Medulla oblongata (tissue), 1 donor: ENCODE measurements around the gene MED31.
"Not testable (repeated sequence)": the region's sequence is repeated elsewhere in the genome, so short reads cannot be mapped to it uniquely, and the experiment has no call there.

Source experiments
- DNase-seq: peaks from one replicate; pipeline ENCODE4 v3.0.0-alpha.2; 2015; ENCODE audit errors: extremely low spot score

The MED31 gene

GRCh38 chr17:6655732-6656361 lies 4.4 kb upstream of the MED31 start:
- not testable (repeated sequence) for DNase-seq

- DNase-seq = no peak
Measured at GRCh38 chr17:6654841-6655731, 3.7 kb upstream of the MED31 start.

GRCh38 chr17:6651919-6652452 lies 581 bp upstream of the MED31 start:
- peak; percentile 34 for DNase-seq

- DNase-seq = no peak
Measured at GRCh38 chr17:6648181-6648580, 3.2 kb downstream of the MED31 start.

- DNase-seq = no peak
Measured at GRCh38 chr17:6643451-6644125, 7.8 kb downstream of the MED31 start.

- no peak for DNase-seq
Measured at GRCh38 chr17:6642592-6642991, 8.8 kb downstream of the MED31 start.

GRCh38 chr17:6641247-6641863 lies 10.1 kb downstream of the MED31 start:
- peak; percentile 18 for DNase-seq

GRCh38 chr17:6640536-6641246 lies 10.7 kb downstream of the MED31 start, which contains the start of the genes KIAA0753 and TXNDC17:
TSS of gene KIAA0753 (minus strand) at chr17:6640711. CDS start at chr17:6635103, 5,608 bp downstream.
TSS of gene TXNDC17 (plus strand) at chr17:6641060. CDS start at chr17:6641083, 23 bp downstream.
- DNase-seq = peak; percentile 88

- no peak for DNase-seq
Measured at GRCh38 chr17:6639586-6640535, 11.5 kb downstream of the MED31 start.

GRCh38 chr17:6639014-6639585 lies 12.3 kb downstream of the MED31 start:
- no peak for DNase-seq

GRCh38 chr17:6638046-6638908 lies 13.1 kb downstream of the MED31 start:
- DNase-seq = no peak

- no peak for DNase-seq
Measured at GRCh38 chr17:6637458-6637840, 14.0 kb downstream of the MED31 start.

GRCh38 chr17:6636616-6637457 lies 14.6 kb downstream of the MED31 start:
- DNase-seq = no peak

GRCh38 chr17:6636105-6636504 lies 15.3 kb downstream of the MED31 start:
- no peak for DNase-seq

- no peak for DNase-seq
Measured at GRCh38 chr17:6633263-6633662, 18.1 kb downstream of the MED31 start.

GRCh38 chr17:6632530-6632929 lies 18.9 kb downstream of the MED31 start:
- no peak for DNase-seq

- no peak for DNase-seq
Measured at GRCh38 chr17:6630390-6630789, 21.0 kb downstream of the MED31 start.

- no peak for DNase-seq
Measured at GRCh38 chr17:6627019-6627418, 24.4 kb downstream of the MED31 start.
